GM18861 (cell line): ENCODE data around the gene JPH3.

Experiments used
- ATAC-seq: cut with Tn5 transposase; IDR thresholded peaks from one replicate; pipeline ENCODE4 v1.9.1; 2021; ENCODE audit not compliant: unreplicated experiment

Gene JPH3

GRCh38 chr16:87625241-87625797 lies 23.0 kb downstream of the JPH3 start:
- no peak for ATAC-seq

DNA sequence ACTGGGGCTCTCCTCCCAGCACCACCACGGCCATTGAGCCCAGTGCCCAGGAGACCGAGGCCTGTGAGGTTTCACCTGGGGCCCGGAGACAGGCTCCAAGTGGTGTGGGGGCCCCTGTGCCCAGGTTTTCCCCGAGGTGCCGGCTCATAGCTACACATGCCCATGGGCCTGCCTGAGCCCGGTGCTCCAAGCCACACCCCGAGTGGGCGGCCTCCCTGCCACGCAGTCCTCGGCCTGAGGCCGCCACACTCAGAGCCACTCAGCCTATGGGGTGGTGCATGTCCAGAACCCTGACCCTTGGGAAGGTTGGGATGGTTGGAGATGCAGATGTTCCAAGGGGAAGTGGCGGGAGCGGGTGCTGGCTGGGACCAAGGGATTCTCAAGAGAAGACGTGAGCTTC lies 24.1 kb downstream of the JPH3 start:
- ATAC-seq: no peak

GRCh38 chr16:87626905-87627304 lies 24.6 kb downstream of the JPH3 start:
- ATAC-seq: no peak

DNA sequence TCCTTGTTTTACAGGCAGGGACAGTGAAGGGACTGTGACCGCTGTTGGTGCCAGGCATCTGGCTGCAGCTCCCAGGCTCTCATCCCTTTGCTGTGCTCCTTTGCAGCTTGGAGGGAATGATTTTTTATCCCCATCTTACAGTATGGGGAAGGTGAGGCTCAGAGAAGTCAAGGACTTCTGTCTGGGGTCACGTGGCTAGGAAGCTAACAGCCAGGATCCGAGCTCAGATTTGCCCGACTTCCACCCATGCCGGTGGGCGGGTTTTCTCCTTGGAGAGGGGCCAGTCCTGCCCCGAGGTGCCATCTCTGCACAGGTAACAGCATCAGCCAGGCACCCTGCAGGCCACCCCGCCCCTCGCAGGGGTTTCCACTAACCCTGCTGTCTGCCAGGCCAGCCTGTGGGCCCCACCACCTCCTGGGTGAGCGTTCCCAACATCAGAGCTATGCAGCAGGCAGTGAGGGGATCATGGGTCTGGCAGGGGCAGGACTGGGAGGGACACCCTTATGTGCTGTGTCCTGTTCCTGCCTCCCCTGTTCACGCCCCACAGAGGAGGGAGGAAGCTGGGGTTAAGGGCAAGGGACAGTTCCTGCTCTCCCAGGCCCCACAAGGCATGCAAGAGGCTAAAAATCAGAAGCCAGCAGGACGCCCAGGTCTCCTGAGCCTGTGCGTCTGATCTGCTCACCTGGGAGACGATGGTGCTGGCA lies 25.4 kb downstream of the JPH3 start:
- no peak for ATAC-seq

- no peak for ATAC-seq
These were observed 26.1 kb downstream of the JPH3 start for GRCh38 chr16:87628246-87628923.

GRCh38 chr16:87628940-87629339 lies 26.6 kb downstream of the JPH3 start:
- no peak for ATAC-seq

DNA sequence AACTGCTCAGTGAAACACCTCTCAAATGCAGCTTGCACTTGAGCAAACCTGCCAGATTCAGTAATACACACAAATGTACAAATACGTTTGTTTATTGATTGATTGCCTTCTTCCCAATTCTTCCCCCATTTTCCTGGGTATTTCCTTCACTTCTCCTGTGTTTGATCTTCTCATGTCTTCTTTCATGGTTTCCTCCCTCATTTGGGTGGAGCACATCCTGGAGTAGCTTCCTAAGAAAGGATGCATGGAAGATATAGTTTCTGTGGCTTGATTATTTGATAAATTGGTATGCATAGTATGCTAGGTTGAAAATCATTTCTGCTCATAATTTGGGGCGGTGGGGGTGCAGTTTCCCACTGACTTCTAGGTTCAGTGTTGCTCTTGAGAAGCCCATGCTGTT lies 28.8 kb downstream of the JPH3 start:
- ATAC-seq: no peak

- no peak for ATAC-seq
These were observed 32.1 kb downstream of the JPH3 start for GRCh38 chr16:87634411-87634810.

GRCh38 chr16:87635541-87636049 lies 33.3 kb downstream of the JPH3 start:
- no peak for ATAC-seq

DNA sequence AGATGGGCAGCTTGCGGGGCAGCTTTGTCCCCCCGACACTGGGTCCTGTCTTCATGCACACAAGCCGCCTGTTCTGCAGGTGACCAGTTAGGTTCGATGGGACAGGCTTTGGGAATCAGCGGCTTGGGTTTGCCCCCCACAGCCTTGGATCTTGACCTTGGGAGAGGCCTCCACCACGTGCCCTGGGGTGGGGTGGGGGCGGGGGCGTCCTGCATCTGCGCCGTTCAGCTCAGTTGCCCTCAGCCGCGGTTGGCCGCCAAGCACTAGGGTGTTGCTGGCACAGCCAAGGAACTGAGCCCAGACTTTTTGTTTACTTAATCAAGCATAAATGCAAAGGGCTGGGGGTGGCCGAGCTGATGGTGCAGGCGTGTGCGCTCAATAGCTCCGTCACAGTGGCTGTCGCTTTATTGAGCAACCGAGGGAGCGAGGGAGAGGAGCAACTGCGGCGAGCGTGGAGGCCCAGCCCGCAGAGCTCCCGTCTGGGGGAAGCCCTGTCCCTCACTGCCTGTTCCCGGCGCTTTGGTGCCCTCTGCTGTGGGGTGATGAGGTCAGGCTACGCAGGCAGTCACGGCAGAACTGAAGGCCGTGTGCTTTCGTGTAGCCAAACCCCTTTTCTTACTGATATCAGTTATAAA lies 33.9 kb downstream of the JPH3 start:
- no peak for ATAC-seq

DNA sequence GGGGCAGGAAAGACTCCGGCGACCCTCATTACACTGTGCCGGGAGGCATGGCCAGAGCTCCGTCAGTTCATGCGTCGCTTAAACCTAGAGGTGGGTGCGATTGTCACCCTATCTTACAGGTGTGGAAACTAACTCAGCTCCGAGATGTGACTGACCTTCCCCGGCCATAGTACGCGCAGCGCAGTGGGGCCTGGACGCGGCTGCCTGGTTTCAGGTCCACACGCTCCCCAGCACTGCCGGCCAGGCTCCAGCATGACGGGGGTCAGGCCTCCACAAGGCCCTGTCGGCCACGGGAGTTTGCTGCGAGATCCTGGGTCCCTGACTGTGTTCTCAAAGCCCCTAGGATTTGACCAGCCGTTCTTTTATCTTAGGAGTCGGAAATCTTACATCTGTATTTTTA lies 34.4 kb downstream of the JPH3 start:
- ATAC-seq: no peak

DNA sequence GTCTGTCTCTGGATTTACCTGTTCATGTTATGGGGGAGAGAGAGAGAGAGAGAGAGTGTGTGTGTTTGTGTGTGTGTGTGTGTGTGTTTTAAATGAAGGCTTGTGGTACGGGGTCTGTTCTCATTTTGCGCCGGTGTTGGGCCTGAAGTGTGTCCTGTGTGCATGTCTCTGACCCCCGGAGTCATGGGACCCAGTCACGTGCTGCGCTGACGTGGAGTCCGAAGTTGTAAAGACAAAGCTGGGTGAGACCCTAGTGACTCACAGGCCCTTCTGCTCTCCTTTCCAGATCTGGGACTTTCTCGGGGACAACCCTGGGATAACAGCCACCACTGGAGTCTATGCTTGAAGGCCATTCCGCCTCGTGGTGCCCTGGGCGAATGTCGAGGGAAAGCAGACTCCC lies 35.0 kb downstream of the JPH3 start:
- ATAC-seq: no peak

GRCh38 chr16:87638736-87639135 lies 36.4 kb downstream of the JPH3 start:
- no peak for ATAC-seq

GRCh38 chr16:87641721-87642120 lies 39.4 kb downstream of the JPH3 start:
- ATAC-seq: no peak

DNA sequence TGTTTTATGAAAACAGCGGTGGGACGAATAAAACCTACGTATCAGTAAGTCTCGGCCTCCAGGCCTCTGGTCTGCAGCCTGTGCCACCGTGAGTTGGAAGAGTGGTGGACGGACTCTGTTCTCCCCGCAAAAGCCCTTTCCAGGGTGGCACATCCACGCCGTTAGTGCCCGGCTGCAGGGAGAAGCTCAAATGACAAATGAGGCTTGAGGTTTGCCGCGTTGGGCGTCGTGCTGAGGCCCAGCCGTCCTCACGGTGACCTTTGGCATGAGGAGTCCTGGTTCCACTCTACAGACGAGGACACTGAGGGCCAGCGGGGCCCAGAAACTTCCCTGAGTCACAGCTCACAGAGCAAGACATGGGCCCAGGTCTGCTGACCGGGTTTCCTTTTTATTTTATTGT lies 40.2 kb downstream of the JPH3 start:
- no peak for ATAC-seq

- ATAC-seq: no peak
These were observed 41.9 kb downstream of the JPH3 start for GRCh38 chr16:87644186-87644585.

- ATAC-seq: no peak
These were observed 42.3 kb downstream of the JPH3 start for GRCh38 chr16:87644596-87644995.

DNA sequence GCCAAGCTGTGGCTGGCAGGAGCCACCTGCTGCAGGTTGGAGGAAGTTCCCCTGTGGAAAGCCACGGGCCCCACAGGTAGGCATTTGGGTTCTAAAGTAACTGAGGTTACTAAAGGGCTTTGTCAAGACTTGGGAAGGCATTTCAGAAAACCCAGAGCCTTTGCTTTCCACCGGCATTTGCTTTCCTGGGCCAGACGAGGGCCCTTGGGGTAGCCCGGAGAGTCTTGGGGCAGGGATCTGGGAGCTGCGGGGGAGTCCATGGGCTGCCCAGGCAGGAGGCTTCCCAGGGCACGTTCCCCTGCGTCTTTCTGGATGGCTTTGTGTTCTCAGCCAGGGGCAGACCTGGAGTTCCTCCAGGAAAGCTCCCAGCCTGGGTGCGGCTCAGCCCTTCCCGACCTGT lies 43.5 kb downstream of the JPH3 start:
- ATAC-seq: no peak

- no peak for ATAC-seq
These were observed 45.3 kb downstream of the JPH3 start for GRCh38 chr16:87647431-87648185.

GRCh38 chr16:87648236-87648635 lies 45.9 kb downstream of the JPH3 start:
- no peak for ATAC-seq
